AG04450 (cell line): ENCODE results near the gene CST5. TPM values are rescaled to one million over a fixed set of nuclear protein-coding genes. Genes with fewer than 3 reads are reported as not detected.
"Not testable (repeated sequence)": the region's sequence is repeated elsewhere in the genome, so short reads cannot be mapped to it uniquely, and the experiment has no call there.

Experiments
- CTCF ChIA-PET: fragments of 300-600, 350-600 bp; formaldehyde crosslinking; extraction: SDS; loops from one replicate; lab custom pipeline; 2022; ENCODE audit warnings: antibody characterized with exemption, inconsistent platforms; lab: Charles Lee
- POLR2A ChIA-PET: fragments of 350-600 bp; formaldehyde crosslinking; extraction: SDS; loops from one replicate; lab custom pipeline; 2021; ENCODE audit warnings: antibody characterized with exemption, inconsistent platforms; lab: Yijun Ruan, JAX
- DNase-seq: peaks from one replicate; pipeline ENCODE4 v3.0.0-alpha.2; 2011; ENCODE audit warnings: low read depth, low spot score
- H3K27ac ChIP-seq: one replicate; pipeline ENCODE4 v1.5.1; 2012; ENCODE audit warnings: low read depth, low read length, control low read depth
- H3K27me3 ChIP-seq: one replicate; pipeline ENCODE4 v1.6.0; 2012; ENCODE audit warnings: low read length; ENCODE audit not compliant: control insufficient read depth, insufficient read depth
- H3K4me3 ChIP-seq: 2 replicates; pipeline ENCODE4 v1.5.1; 2011; ENCODE audit warnings: mild to moderate bottlenecking, low read depth, low read length, control low read depth
- H3K9me3 ChIP-seq: 2 replicates; pipeline ENCODE4 v1.5.1; 2012; ENCODE audit warnings: low read length; ENCODE audit not compliant: control insufficient read depth, insufficient read depth
- CTCF ChIP-seq: IDR thresholded peaks from 2 replicates; pipeline ENCODE4 v1.5.1; 2011; ENCODE audit warnings: low read depth, low read length, control low read depth, inconsistent platforms
- polyA plus RNA-seq: library from polyadenylated mRNA; depleted of rRNA; stranded (reverse); fragments of >200 nt; gene quantifications from 2 replicates; pipeline ENCODE4 v1.2.3, GENCODE V29; 2011

The CST5 gene
- polyA plus RNA-seq, 1 experiment, result not detected

GRCh38 chr20:23915844-23916243 is 36.3 kb upstream of the CST5 start:
- Histone ChIP-seq H3K4me3 (no peak overlapping the region), H3K9me3 (no peaks in the 10 kb centered on the region), H3K27me3 (no peaks in the 10 kb centered on the region), H3K27ac (no peak overlapping the region)
- ChIA-PET CTCF (no interaction called here), POLR2A (no interaction called here)
- no peak for DNase-seq
- no peak for TF ChIP-seq CTCF

- POLR2A ChIA-PET, H3K4me3 ChIP-seq, CTCF ChIA-PET, H3K9me3 ChIP-seq, DNase-seq, H3K27ac ChIP-seq, H3K27me3 ChIP-seq: not testable (repeated sequence)
Measured at GRCh38 chr20:23914469-23914868, 34.9 kb upstream of the CST5 start.

- Histone ChIP-seq H3K27ac (no peak overlapping the region), H3K4me3 (no peak overlapping the region), H3K27me3 (no peaks in the 10 kb centered on the region), H3K9me3 (no peaks in the 10 kb centered on the region)
- no peak for TF ChIP-seq CTCF
- POLR2A ChIA-PET, result no interaction called here
- no peak for DNase-seq
- CTCF ChIA-PET, result no interaction called here
Measured at GRCh38 chr20:23910210-23910609, 30.7 kb upstream of the CST5 start.

- no peaks in the 10 kb centered on the region for H3K27me3 ChIP-seq
- CTCF ChIA-PET, result no interaction called here
- POLR2A ChIA-PET, result no interaction called here
- H3K4me3 ChIP-seq, result no peak overlapping the region
- no peak overlapping the region for H3K27ac ChIP-seq
- TF ChIP-seq CTCF, result no peak
- H3K9me3 ChIP-seq, result no peaks in the 10 kb centered on the region
- DNase-seq, result no peak
Measured at GRCh38 chr20:23909390-23909789, 29.8 kb upstream of the CST5 start.

- TF ChIP-seq CTCF, result no peak
- Histone ChIP-seq H3K27me3 (no peaks in the 10 kb centered on the region), H3K4me3 (no peak overlapping the region), H3K9me3 (no peaks in the 10 kb centered on the region), H3K27ac (no peak overlapping the region)
- ChIA-PET POLR2A (no interaction called here), CTCF (no interaction called here)
- DNase-seq, result no peak
Measured at GRCh38 chr20:23907579-23907978, 28.0 kb upstream of the CST5 start.

- H3K27ac ChIP-seq, H3K4me3 ChIP-seq, DNase-seq, H3K9me3 ChIP-seq, H3K27me3 ChIP-seq, POLR2A ChIA-PET, CTCF ChIA-PET: not testable (repeated sequence)
Measured at GRCh38 chr20:23902396-23902795, 22.8 kb upstream of the CST5 start.

- POLR2A ChIA-PET, H3K27me3 ChIP-seq, H3K4me3 ChIP-seq, CTCF ChIA-PET, DNase-seq, H3K9me3 ChIP-seq, H3K27ac ChIP-seq: not testable (repeated sequence)
Measured at GRCh38 chr20:23890867-23891266, 11.3 kb upstream of the CST5 start.
